GM23248 (cell line): ENCODE measurements around the gene IGSF3.
"Not testable (repeated sequence)": the region's sequence is repeated elsewhere in the genome, so short reads cannot be mapped to it uniquely, and the experiment has no call there.

Source experiments
- EZH2 ChIP-seq: fragments of 200-600 bp; sonication (generic); IDR thresholded peaks from 2 replicates; pipeline ENCODE4 v1.6.1; 2018; ENCODE audit warnings: antibody characterized with exemption, mild to moderate bottlenecking; ENCODE audit not compliant: insufficient read depth, poor library complexity, severe bottlenecking
- EZH2phosphoT487 ChIP-seq: fragments of 200-600 bp; sonication (generic); IDR thresholded peaks from 2 replicates; pipeline ENCODE4 v1.6.1; 2018; ENCODE audit warnings: antibody characterized with exemption, moderate library complexity, mild to moderate bottlenecking, low read depth; ENCODE audit not compliant: insufficient read depth

- not testable (repeated sequence) for TF ChIP-seq EZH2, EZH2phosphoT487
Observed at GRCh38 chr1:116604408-116604807, 63.1 kb downstream of the IGSF3 start.
